ENCODE measurements around the gene SH3RF3. TPM values are rescaled to one million over a fixed set of nuclear protein-coding genes. Genes with fewer than 3 reads are reported as not detected.

SH3RF3 gene
- total RNA-seq, 2 experiments from 2014 or later = 1.9 to 2.3 TPM

DNA sequence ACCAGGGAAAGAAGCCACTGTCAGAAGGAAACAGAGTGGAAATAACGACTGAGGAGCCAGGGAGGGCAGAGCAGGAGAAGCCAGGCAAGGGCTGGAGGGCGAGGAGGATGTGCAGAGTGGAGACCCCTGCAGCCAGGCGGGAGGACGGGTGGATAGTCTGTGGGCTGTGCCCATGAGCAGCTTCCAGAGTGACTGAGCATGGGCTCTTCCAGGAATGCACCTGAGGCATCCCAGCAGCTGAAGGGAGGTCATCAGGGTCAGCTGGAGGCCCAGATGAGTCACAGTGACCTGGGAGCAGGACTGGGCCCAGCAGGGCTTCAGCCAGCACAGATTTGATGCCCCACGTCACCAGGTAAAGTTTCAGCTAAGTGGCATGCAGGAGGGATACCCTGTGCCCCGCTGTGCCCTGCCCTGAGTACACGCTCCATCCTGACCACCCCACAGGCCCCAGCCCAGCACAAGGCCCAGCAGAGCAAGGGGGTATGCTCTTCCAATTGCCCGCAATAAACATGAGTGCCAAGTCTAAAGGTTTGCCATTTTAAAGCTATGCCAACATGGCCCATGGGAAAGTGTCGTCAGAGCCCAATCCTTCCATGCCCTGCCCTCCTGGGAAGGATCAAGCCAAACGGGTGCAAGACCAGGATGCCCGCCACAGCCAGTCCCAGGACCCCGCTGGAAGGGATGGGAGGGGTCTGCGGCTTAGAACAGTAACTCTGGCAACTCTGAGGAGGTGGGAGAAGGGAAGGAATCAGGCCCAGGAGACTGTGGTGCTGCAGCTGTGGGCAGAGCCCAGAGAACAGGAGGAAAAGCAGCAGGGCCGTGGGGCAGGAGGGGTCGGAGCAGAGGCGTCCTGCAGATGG, 399.1 kb downstream of the SH3RF3 start:
- ATAC-seq (no peak), DNase-seq (no peak)
- intact Hi-C loops (cut with micrococcal nuclease) = no loop called here
- Mint-ChIP-seq H3K4me1 (ENCODE audit: low read depth) (no peaks in the 10 kb centered on the region), H3K36me3 (ENCODE audit: low read depth) (no peaks in the 10 kb centered on the region), H3K27ac (no peak overlapping the region), H3K4me3 (no peak overlapping the region), H3K9me3 (no peaks in the 10 kb centered on the region), H3K27me3 (no peaks in the 10 kb centered on the region)
- CTCF ChIA-PET = no interaction called here
- TF ChIP-seq, protein P1, sequence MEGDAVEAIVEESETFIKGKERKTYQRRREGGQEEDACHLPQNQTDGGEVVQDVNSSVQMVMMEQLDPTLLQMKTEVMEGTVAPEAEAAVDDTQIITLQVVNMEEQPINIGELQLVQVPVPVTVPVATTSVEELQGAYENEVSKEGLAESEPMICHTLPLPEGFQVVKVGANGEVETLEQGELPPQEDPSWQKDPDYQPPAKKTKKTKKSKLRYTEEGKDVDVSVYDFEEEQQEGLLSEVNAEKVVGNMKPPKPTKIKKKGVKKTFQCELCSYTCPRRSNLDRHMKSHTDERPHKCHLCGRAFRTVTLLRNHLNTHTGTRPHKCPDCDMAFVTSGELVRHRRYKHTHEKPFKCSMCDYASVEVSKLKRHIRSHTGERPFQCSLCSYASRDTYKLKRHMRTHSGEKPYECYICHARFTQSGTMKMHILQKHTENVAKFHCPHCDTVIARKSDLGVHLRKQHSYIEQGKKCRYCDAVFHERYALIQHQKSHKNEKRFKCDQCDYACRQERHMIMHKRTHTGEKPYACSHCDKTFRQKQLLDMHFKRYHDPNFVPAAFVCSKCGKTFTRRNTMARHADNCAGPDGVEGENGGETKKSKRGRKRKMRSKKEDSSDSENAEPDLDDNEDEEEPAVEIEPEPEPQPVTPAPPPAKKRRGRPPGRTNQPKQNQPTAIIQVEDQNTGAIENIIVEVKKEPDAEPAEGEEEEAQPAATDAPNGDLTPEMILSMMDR (IDR thresholded peaks at IDR 0.05) = no peak
- POLR2A ChIA-PET = interaction anchor here (0.8 to 0.9 kb wide), 2 partner anchors 16 to 194 kb away, joined by 3 read pairs; no protein-coding TSS in a partner anchor

DNA sequence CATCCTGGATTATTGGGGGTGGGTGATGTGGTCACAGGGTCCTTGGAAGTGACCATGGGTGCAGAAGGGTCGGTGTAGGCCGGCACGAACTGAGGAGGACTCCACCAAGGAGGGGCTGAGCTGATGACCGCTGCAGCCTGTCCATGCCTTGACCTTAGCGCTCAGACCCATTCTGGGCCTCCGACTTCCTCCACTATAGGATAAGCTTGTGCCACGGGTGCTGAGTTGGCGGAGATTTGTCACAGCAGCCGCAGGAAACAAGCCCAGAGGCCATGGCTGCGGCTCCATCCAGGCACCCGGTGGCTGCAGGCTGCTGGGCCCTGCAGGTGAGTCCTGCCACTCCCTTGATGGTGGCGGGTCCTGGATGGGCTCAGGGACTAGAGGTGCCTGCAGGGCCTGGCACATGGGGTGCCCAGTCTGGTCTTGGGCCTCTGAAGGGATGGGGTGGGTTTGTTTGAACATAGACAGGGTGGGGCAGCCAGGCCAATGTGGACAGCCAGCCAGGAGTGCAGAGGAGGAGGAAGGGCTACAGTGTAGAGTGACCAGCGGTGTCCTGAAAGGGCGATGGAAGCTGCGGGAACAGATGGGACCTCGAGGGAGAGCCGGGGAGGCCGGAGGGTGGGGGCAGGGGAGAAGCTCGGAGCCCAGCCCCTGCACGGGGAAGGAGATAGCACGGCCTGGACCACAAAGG, 400.0 kb downstream of the SH3RF3 start:
- intact Hi-C loops (cut with micrococcal nuclease) = no loop called here
- no peak for DNase-seq

DNA sequence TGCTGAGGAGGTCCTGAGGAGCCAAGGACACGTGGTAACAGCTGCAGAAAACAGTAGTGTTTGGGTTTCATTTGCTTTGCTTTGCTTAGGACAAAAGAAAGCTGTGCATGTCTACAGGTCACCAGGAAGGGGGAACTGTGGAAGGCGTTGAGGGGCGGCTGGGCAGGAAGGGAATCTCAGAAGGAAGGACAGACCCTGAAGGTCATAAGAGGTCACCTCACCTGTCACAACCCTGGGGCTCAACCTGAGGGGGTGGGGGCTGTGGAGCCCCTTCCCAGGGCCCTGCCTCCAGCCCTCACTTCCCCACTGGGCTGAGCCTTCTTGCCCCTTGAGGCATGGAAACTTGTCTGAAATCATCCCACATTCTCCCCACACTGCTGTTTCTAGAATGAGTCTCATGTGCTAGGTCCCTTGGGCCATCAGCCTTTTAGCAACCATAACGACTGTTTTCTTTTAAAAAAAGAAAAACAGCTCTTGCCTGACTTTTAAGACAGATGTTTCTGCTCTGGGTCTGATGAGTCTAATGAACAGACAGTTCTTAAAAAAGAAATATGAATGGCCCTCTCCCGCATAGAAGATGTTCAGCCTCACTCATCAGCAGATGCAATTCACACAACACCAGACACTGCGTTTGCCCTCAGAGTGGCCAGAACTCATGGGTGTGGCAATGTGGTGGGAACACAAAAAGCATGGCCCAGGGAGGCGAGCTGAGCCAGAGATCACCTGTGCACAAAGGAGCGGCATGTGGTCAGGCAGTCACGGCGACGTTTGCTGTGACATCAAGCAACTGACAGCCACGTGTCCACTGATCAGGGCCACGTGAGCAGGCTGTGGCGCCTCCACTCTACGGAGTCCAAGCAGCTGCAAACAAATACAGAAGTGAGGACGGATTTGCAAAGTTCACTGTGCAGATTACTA, 400.8 kb downstream of the SH3RF3 start:
- Mint-ChIP-seq H3K4me1 (ENCODE audit: low read depth) (no peaks in the 10 kb centered on the region), H3K27ac (no peak overlapping the region), H3K9me3 (no peaks in the 10 kb centered on the region), H3K36me3 (ENCODE audit: low read depth) (no peaks in the 10 kb centered on the region), H3K4me3 (no peak overlapping the region), H3K27me3 (no peaks in the 10 kb centered on the region)
- TF ChIP-seq, protein P1 (IDR thresholded peaks at IDR 0.05) = no peak
- no peak for DNase-seq
- intact Hi-C loops (cut with micrococcal nuclease) = no loop called here
- ATAC-seq = no peak
- POLR2A ChIA-PET = no interaction called here
- CTCF ChIA-PET = no interaction called here

More for the DNA sequence above, 400.0 kb downstream of the SH3RF3 start:
- CTCF ChIA-PET = no interaction called here
- H3K4me3 Mint-ChIP-seq = no peak overlapping the region
- H3K4me1 Mint-ChIP-seq (ENCODE audit: low read depth) = no peaks in the 10 kb centered on the region
- no peaks in the 10 kb centered on the region for H3K27me3 Mint-ChIP-seq
- no peak for ATAC-seq
- POLR2A ChIA-PET = interaction anchor here (0.9 kb wide), 1 partner anchor 15 kb away, joined by 3 read pairs; no protein-coding TSS in a partner anchor
- TF ChIP-seq, protein P1 (IDR thresholded peaks at IDR 0.05) = no peak
- H3K36me3 Mint-ChIP-seq (ENCODE audit: low read depth) = no peaks in the 10 kb centered on the region
- H3K27ac Mint-ChIP-seq = no peak overlapping the region
- no peaks in the 10 kb centered on the region for H3K9me3 Mint-ChIP-seq

DNA sequence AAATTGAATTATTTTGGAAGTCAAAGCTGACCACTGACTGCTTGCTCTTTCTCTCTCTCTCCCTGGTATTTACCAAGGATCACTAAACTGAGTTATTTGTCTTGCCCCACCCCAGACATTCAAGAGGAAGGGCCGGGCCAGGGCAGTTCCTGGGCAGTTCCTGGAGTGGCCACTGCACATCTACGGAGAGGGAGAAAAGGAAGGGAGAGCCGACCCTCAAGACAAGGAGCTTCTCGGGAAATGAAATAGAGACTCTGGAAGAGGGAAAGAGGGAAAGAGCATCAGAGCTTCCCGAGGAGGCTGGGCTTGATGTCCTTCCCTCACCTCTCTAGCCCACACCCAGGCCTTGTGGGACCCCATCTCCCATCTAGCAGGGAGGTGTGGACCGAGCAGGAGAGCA, 401.7 kb downstream of the SH3RF3 start:
- intact Hi-C loops (cut with micrococcal nuclease) = no loop called here
- DNase-seq = no peak
- Mint-ChIP-seq H3K9me3 (no peaks in the 10 kb centered on the region), H3K36me3 (ENCODE audit: low read depth) (no peaks in the 10 kb centered on the region), H3K4me1 (ENCODE audit: low read depth) (no peaks in the 10 kb centered on the region), H3K27me3 (no peaks in the 10 kb centered on the region), H3K4me3 (no peak overlapping the region), H3K27ac (no peak overlapping the region)
- TF ChIP-seq, protein P1 (IDR thresholded peaks at IDR 0.05) = no peak
- ChIA-PET POLR2A (no interaction called here), CTCF (no interaction called here)
- no peak for ATAC-seq

All from activated CD8-positive, alpha-beta T cell treated with anti-CD3 and anti-CD28 coated beads for 36 hours (primary cell).